SK-N-SH treated with all-trans-retinoic acid at 6 μM for 48 hours (cell line): ENCODE results near the gene OR52W1.

ENCODE experiments used
- ATAC-seq: fragments of 200-7000 bp; cut with Tn5 transposase; 3 replicates; pipeline ENCODE4 v1.9.1; 2020; ENCODE audit warnings: mild to moderate bottlenecking, moderate library complexity
- ARNTL ChIP-seq: fragments of 450-650 bp; formaldehyde crosslinking; IDR thresholded peaks from 2 replicates; pipeline ENCODE4 v1.5.0; 2020; ENCODE audit warnings: low read depth, mild to moderate bottlenecking, moderate library complexity, borderline replicate concordance
- BACH2 ChIP-seq: fragments of 250-450 bp; sonication (Bioruptor Pico); IDR thresholded peaks from 2 replicates; pipeline ENCODE4 v1.9.0; 2021; ENCODE audit warnings: mild to moderate bottlenecking, borderline replicate concordance
- ESRRG ChIP-seq: fragments of 250-450 bp; sonication (Bioruptor Pico); IDR thresholded peaks from 2 replicates; pipeline ENCODE4 v1.6.1; 2021; ENCODE audit warnings: mild to moderate bottlenecking
- GLIS3 ChIP-seq: fragments of 250-450 bp; sonication (Bioruptor Pico); IDR thresholded peaks from 2 replicates; pipeline ENCODE4 v1.5.0; 2020; ENCODE audit warnings: mild to moderate bottlenecking, moderate library complexity
- OSR1 ChIP-seq: fragments of 250-450 bp; sonication (Bioruptor Pico); IDR thresholded peaks from 2 replicates; pipeline ENCODE4 v1.8.0; 2022; ENCODE audit warnings: moderate library complexity, mild to moderate bottlenecking, inconsistent platforms
- PPARA ChIP-seq: fragments of 250-450 bp; sonication (Bioruptor Pico); IDR thresholded peaks from 2 replicates; pipeline ENCODE4 v1.5.0; 2020; ENCODE audit warnings: mild to moderate bottlenecking, borderline replicate concordance
- SNAI2 ChIP-seq: fragments of 250-450 bp; sonication (Bioruptor Pico); IDR thresholded peaks from 2 replicates; pipeline ENCODE4 v1.5.0; 2020; ENCODE audit warnings: mild to moderate bottlenecking, moderate library complexity
- TCF4 ChIP-seq: fragments of 250-450 bp; sonication (Bioruptor Pico); IDR thresholded peaks from 2 replicates; pipeline ENCODE4 v1.8.0; 2021; ENCODE audit warnings: mild to moderate bottlenecking, moderate library complexity, borderline replicate concordance
- TOX ChIP-seq: fragments of 250-450 bp; sonication (Bioruptor Pico); IDR thresholded peaks from 2 replicates; pipeline ENCODE4 v1.8.0; 2021; ENCODE audit warnings: mild to moderate bottlenecking, moderate library complexity, borderline replicate concordance
- TSHZ2 ChIP-seq: fragments of 250-450 bp; sonication (Bioruptor Pico); IDR thresholded peaks from 2 replicates; pipeline ENCODE4 v1.5.0; 2020; ENCODE audit warnings: mild to moderate bottlenecking, moderate library complexity
- ZC3H10 ChIP-seq: fragments of 250-450 bp; sonication (Bioruptor Pico); IDR thresholded peaks from 2 replicates; pipeline ENCODE4 v1.5.1; 2021; ENCODE audit warnings: mild to moderate bottlenecking, moderate library complexity
- ZFP3 ChIP-seq: fragments of 250-450 bp; sonication (Bioruptor Pico); IDR thresholded peaks from 2 replicates; pipeline ENCODE4 v1.5.0; 2020; ENCODE audit warnings: mild to moderate bottlenecking, moderate library complexity
- ZNF565 ChIP-seq: fragments of 450-650 bp; formaldehyde crosslinking; conservative IDR thresholded peaks from 2 replicates; pipeline ENCODE4 v1.5.0; 2020; ENCODE audit warnings: low read depth, mild to moderate bottlenecking, moderate library complexity
- ZNF70 ChIP-seq: fragments of 450-650 bp; formaldehyde crosslinking; IDR thresholded peaks from 2 replicates; pipeline ENCODE4 v1.5.0; 2020; ENCODE audit warnings: mild to moderate bottlenecking, moderate library complexity
- ZNF8 ChIP-seq: fragments of 450-650 bp; formaldehyde crosslinking; IDR thresholded peaks from 2 replicates; pipeline ENCODE4 v1.5.0; 2020; ENCODE audit warnings: mild to moderate bottlenecking, moderate library complexity
- TF ChIP-seq, protein P1 (sequence below): fragments of 250-450 bp; sonication (Bioruptor Pico); IDR thresholded peaks from 2 replicates; pipeline ENCODE4 v1.8.0; 2020; ENCODE audit warnings: mild to moderate bottlenecking, moderate library complexity, borderline replicate concordance
- TF ChIP-seq, protein P2 (sequence below): fragments of 250-450 bp; sonication (Bioruptor Pico); IDR thresholded peaks from 2 replicates; pipeline ENCODE4 v1.5.1; 2021; ENCODE audit warnings: mild to moderate bottlenecking, moderate library complexity
- TF ChIP-seq, protein P3 (sequence below): fragments of 250-450 bp; sonication (Bioruptor Pico); IDR thresholded peaks from 2 replicates; pipeline ENCODE4 v1.8.0; 2021; ENCODE audit warnings: low read depth, mild to moderate bottlenecking, moderate library complexity, borderline replicate concordance
- TF ChIP-seq, protein P4 (sequence below): fragments of 250-450 bp; sonication (Bioruptor Pico); IDR thresholded peaks from 2 replicates; pipeline ENCODE4 v1.5.1; 2020; ENCODE audit warnings: low read depth, mild to moderate bottlenecking, moderate library complexity

OR52W1 gene

DNA sequence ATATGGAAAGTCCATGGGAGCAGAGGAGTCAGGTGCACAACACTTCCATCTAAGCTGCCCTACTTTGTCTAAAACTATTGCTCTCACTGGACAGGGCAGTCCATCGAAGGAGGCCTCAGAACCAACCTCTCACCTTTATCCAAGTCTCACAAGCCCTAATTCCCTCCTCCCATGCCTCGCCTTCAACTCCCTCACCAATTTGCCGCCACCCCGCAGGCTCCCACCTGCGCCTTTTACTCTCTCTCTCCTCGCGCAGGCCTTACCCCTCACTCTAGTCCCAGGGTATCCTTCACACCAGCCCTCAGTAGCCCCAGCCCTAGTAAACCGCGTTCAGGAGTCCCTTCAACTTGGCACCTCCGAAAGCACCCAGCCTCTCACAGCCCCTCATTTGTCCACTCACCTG, 35.0 kb downstream of the OR52W1 start:
- peak; percentile 5 for ATAC-seq

DNA sequence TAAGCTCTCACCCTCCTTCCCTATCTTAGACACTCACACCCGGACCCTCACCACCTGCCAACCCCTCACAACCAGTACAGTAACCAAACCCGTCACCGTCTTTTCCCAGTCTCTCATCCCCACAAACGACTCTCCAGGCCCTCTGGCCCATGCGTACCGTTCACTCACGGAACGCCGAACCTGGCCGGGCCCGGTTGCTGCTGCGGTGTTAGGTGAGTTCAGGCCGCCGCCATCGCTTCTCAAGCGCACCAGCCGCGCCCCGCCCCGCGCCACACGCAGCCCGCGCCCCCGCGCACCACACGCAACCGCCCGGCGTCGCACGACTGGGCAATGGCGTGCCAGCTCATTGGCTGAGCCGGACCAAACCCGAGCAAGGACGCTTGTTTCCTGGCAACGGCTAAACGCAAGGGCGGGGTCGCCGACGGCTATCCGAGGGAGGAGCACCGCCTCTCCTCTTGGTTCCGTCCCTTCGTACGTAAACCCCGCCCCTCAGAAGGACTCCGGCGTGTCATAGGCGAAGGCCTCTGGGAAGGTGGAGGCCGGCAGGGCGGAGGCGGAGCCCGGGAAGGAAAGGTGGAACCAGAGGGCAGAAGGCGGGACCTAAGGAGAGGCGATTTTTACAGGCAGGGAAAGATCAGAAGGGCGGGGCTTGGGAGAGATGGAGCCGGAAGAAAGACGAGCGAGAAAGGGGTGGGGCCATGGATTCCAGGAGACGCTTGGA, 35.5 kb downstream of the OR52W1 start, which contains the start of gene FHIP1B:
TSS of gene FHIP1B (minus strand) at position 250 of the 721 bp plus-strand sequence. CDS start 10,120 bp downstream, outside the sequence.
- TF ChIP-seq TCF4 (CRISPR knock-in tag) (no peak), OSR1 (no peak), SNAI2 (CRISPR knock-in tag) (no peak), ESRRG (CRISPR knock-in tag) (no peak), ZFP3 (CRISPR knock-in tag) (no peak), GLIS3 (no peak)
- peak; percentile 95 for ATAC-seq

More for the DNA sequence above, 35.0 kb downstream of the OR52W1 start:
- TF ChIP-seq PPARA (no peak), OSR1 (no peak), ZNF8 (CRISPR knock-in tag) (no peak), BACH2 (CRISPR knock-in tag) (no peak), ARNTL (no peak), ZNF565 (no peak), ZNF70 (CRISPR knock-in tag) (no peak), GLIS3 (no peak), SNAI2 (CRISPR knock-in tag) (no peak), ESRRG (CRISPR knock-in tag) (no peak)
- TF ChIP-seq, protein P1, sequence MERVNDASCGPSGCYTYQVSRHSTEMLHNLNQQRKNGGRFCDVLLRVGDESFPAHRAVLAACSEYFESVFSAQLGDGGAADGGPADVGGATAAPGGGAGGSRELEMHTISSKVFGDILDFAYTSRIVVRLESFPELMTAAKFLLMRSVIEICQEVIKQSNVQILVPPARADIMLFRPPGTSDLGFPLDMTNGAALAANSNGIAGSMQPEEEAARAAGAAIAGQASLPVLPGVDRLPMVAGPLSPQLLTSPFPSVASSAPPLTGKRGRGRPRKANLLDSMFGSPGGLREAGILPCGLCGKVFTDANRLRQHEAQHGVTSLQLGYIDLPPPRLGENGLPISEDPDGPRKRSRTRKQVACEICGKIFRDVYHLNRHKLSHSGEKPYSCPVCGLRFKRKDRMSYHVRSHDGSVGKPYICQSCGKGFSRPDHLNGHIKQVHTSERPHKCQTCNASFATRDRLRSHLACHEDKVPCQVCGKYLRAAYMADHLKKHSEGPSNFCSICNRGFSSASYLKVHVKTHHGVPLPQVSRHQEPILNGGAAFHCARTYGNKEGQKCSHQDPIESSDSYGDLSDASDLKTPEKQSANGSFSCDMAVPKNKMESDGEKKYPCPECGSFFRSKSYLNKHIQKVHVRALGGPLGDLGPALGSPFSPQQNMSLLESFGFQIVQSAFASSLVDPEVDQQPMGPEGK (CRISPR knock-in tag): no peak
- TF ChIP-seq, protein P2, sequence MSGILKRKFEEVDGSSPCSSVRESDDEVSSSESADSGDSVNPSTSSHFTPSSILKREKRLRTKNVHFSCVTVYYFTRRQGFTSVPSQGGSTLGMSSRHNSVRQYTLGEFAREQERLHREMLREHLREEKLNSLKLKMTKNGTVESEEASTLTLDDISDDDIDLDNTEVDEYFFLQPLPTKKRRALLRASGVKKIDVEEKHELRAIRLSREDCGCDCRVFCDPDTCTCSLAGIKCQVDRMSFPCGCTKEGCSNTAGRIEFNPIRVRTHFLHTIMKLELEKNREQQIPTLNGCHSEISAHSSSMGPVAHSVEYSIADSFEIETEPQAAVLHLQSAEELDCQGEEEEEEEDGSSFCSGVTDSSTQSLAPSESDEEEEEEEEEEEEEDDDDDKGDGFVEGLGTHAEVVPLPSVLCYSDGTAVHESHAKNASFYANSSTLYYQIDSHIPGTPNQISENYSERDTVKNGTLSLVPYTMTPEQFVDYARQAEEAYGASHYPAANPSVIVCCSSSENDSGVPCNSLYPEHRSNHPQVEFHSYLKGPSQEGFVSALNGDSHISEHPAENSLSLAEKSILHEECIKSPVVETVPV (CRISPR knock-in tag): no peak
- TF ChIP-seq, protein P3, sequence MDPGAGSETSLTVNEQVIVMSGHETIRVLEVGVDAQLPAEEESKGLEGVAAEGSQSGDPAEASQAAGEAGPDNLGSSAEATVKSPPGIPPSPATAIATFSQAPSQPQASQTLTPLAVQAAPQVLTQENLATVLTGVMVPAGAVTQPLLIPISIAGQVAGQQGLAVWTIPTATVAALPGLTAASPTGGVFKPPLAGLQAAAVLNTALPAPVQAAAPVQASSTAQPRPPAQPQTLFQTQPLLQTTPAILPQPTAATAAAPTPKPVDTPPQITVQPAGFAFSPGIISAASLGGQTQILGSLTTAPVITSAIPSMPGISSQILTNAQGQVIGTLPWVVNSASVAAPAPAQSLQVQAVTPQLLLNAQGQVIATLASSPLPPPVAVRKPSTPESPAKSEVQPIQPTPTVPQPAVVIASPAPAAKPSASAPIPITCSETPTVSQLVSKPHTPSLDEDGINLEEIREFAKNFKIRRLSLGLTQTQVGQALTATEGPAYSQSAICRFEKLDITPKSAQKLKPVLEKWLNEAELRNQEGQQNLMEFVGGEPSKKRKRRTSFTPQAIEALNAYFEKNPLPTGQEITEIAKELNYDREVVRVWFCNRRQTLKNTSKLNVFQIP: no peak
- TF ChIP-seq, protein P4, sequence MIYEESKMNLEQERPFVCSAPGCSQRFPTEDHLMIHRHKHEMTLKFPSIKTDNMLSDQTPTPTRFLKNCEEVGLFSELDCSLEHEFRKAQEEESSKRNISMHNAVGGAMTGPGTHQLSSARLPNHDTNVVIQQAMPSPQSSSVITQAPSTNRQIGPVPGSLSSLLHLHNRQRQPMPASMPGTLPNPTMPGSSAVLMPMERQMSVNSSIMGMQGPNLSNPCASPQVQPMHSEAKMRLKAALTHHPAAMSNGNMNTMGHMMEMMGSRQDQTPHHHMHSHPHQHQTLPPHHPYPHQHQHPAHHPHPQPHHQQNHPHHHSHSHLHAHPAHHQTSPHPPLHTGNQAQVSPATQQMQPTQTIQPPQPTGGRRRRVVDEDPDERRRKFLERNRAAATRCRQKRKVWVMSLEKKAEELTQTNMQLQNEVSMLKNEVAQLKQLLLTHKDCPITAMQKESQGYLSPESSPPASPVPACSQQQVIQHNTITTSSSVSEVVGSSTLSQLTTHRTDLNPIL (CRISPR knock-in tag): no peak

GRCh38 chr11:6237266-6237665, 38.2 kb downstream of the OR52W1 start:
- ATAC-seq: no peak
- no peak for TF ChIP-seq ZNF8 (CRISPR knock-in tag)
- TF ChIP-seq, protein P3: no peak
- TF ChIP-seq ZC3H10 (CRISPR knock-in tag): no peak
- TF ChIP-seq PPARA: no peak
- TF ChIP-seq TOX (CRISPR knock-in tag): no peak
- TF ChIP-seq, protein P2 (CRISPR knock-in tag): no peak
- TF ChIP-seq GLIS3: no peak
- TF ChIP-seq TCF4 (CRISPR knock-in tag): no peak
- TF ChIP-seq BACH2 (CRISPR knock-in tag): no peak
- no peak for TF ChIP-seq ESRRG (CRISPR knock-in tag)
- no peak for TF ChIP-seq OSR1
- TF ChIP-seq ZNF70 (CRISPR knock-in tag): no peak
- no peak for TF ChIP-seq TSHZ2 (CRISPR knock-in tag)
- TF ChIP-seq ZFP3 (CRISPR knock-in tag): no peak
- no peak for TF ChIP-seq ZNF565
